K562 treated with DMSO at 1 percent for 48 hours (cell line): Measurements from ENCODE around the gene ZDHHC3. TPM values are rescaled to one million over a fixed set of nuclear protein-coding genes. Genes with fewer than 3 reads are reported as not detected.

Experiments
- total RNA-seq: library from RNA; unstranded; fragments of 300-600 nt; gene quantifications from 2 replicates; pipeline ENCODE4 v1.2.3, GENCODE V29; 2022; ENCODE audit warnings: low replicate concordance; ENCODE audit errors: extremely low read depth

ZDHHC3 gene, protein sequence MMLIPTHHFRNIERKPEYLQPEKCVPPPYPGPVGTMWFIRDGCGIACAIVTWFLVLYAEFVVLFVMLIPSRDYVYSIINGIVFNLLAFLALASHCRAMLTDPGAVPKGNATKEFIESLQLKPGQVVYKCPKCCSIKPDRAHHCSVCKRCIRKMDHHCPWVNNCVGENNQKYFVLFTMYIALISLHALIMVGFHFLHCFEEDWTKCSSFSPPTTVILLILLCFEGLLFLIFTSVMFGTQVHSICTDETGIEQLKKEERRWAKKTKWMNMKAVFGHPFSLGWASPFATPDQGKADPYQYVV
- total RNA-seq, result not detected in 2 replicates

GRCh38 chr3:44976002-44976815 is at the start of gene ZDHHC3, which contains the start of gene EXOSC7:
ZDHHC3 (minus strand) TSS chr3:44976174; CDS start chr3:44959436, 16,738 bp downstream.
EXOSC7 (plus strand) TSS chr3:44976244; CDS start chr3:44976278, 34 bp downstream.

Other genes starting within 250 kb of the ZDHHC3 start
- not detected in 2 replicates for gene ZNF501, start 246.5 kb downstream of the ZDHHC3 start, total RNA-seq
- not detected in 2 replicates for gene KIAA1143, start 214.6 kb downstream of the ZDHHC3 start, total RNA-seq
- not detected in 2 replicates for gene KIF15, start 214.4 kb downstream of the ZDHHC3 start, total RNA-seq
- gene TMEM42, start 114.3 kb downstream of the ZDHHC3 start, total RNA-seq, result not detected in 2 replicates
- not detected in 2 replicates for gene TGM4, start 101.6 kb downstream of the ZDHHC3 start, total RNA-seq
- gene EXOSC7, start 70 bp upstream of the ZDHHC3 start, total RNA-seq, result not detected in 2 replicates
- gene CLEC3B, start 50.1 kb upstream of the ZDHHC3 start, total RNA-seq, result not detected in 2 replicates
- not detected in 2 replicates for gene CDCP1, start 170.2 kb upstream of the ZDHHC3 start, total RNA-seq